C4-2B (cell line): Measurements from ENCODE around the gene VPS54.

Experiments
- CTCF ChIP-seq: fragments of 450-650 bp; conservative IDR thresholded peaks from 2 replicates; pipeline ENCODE4 v1.5.1; 2017; ENCODE audit warnings: mild to moderate bottlenecking
- ZFX ChIP-seq: fragments of 450-650 bp; IDR thresholded peaks from 2 replicates; pipeline ENCODE4 v1.6.1; 2017

GRCh38 chr2:63845866-63846265 lies 173.4 kb downstream of the VPS54 start:
- no peak for TF ChIP-seq CTCF
- no peak for TF ChIP-seq ZFX
